Cardiac septum (tissue), 1 donor: ENCODE results near the gene IER2. TPM values are rescaled to one million over a fixed set of nuclear protein-coding genes. Genes with fewer than 3 reads are reported as not detected.
"Not testable (repeated sequence)": the region's sequence is repeated elsewhere in the genome, so short reads cannot be mapped to it uniquely, and the experiment has no call there.

Source experiments
- DNase-seq: peaks from one replicate; pipeline ENCODE4 v3.0.0-alpha.2; 2020; ENCODE audit warnings: low spot score
- intact Hi-C: fragments of 100-400 bp; cut with DNase I; formaldehyde crosslinking; loops from one replicate; pipeline ENCODE4 v1.14.0; 2022
- total RNA-seq: library from RNA; stranded (reverse); fragmentation: NEBNext Ultra II Directional; extraction: Animal tissue kit (Norgen Biotek cat#: 25700); gene quantifications from one replicate; pipeline ENCODE4 v1.2.1, GENCODE V29; 2021
- donor health status: DM: no; HTN: no; CAD: no.

The IER2 gene
- total RNA-seq, 1 donor from 2014 or later = 28.4 TPM

- intact Hi-C loops = no loop called here
- DNase-seq = peak; percentile 88
Measured at GRCh38 chr19:13181747-13182388, 31.7 kb downstream of the IER2 start.

- DNase-seq, intact Hi-C loops: not testable (repeated sequence)
Measured at GRCh38 chr19:13184926-13185325, 34.7 kb downstream of the IER2 start.

- DNase-seq, intact Hi-C loops: not testable (repeated sequence)
Measured at GRCh38 chr19:13185763-13186657, 35.8 kb downstream of the IER2 start.

- intact Hi-C loops, DNase-seq: not testable (repeated sequence)
Measured at GRCh38 chr19:13186688-13187087, 36.5 kb downstream of the IER2 start.

GRCh38 chr19:13187419-13187818, 37.2 kb downstream of the IER2 start:
- DNase-seq = no peak
- intact Hi-C loops = no loop called here

- intact Hi-C loops = no loop called here
- no peak for DNase-seq
Measured at GRCh38 chr19:13189600-13189999, 39.4 kb downstream of the IER2 start.

GRCh38 chr19:13190781-13191540, 40.8 kb downstream of the IER2 start:
- DNase-seq = no peak
- intact Hi-C loops = loop anchor here (5.0 kb wide), 1 partner anchor 71 kb away; no protein-coding TSS in a partner anchor

- DNase-seq = no peak
- intact Hi-C loops = no loop called here
Measured at GRCh38 chr19:13195678-13196077, 45.5 kb downstream of the IER2 start.

GRCh38 chr19:13198634-13199033, 48.4 kb downstream of the IER2 start:
- DNase-seq = no peak
- intact Hi-C loops = no loop called here

- intact Hi-C loops, DNase-seq: not testable (repeated sequence)
Measured at GRCh38 chr19:13202112-13202511, 51.9 kb downstream of the IER2 start.

Other genes starting within 250 kb of the IER2 start
- not detected for gene SYCE2, start 231.1 kb upstream of the IER2 start, total RNA-seq
- gene FARSA, start 216.7 kb upstream of the IER2 start, total RNA-seq = 36.3 TPM
- gene CALR, start 211.8 kb upstream of the IER2 start, total RNA-seq = 412 TPM
- gene RAD23A, start 204.5 kb upstream of the IER2 start, total RNA-seq = 143 TPM
- gene GADD45GIP1, start 193.2 kb upstream of the IER2 start, total RNA-seq = 23.5 TPM
- 11.4 TPM for gene DAND5, start 180.8 kb upstream of the IER2 start, total RNA-seq
- 123 TPM for gene NFIX, start 154.9 kb upstream of the IER2 start, total RNA-seq
- gene LYL1, start 47.6 kb upstream of the IER2 start, total RNA-seq = 9.4 TPM
- gene TRMT1, start 33.7 kb upstream of the IER2 start, total RNA-seq = 17.5 TPM
- gene NACC1, start 32.1 kb upstream of the IER2 start, total RNA-seq = 33.8 TPM
- 25.7 TPM for gene STX10, start within 50 bp of the IER2 start, total RNA-seq